ENCODE data around the gene USP49.

DNA sequence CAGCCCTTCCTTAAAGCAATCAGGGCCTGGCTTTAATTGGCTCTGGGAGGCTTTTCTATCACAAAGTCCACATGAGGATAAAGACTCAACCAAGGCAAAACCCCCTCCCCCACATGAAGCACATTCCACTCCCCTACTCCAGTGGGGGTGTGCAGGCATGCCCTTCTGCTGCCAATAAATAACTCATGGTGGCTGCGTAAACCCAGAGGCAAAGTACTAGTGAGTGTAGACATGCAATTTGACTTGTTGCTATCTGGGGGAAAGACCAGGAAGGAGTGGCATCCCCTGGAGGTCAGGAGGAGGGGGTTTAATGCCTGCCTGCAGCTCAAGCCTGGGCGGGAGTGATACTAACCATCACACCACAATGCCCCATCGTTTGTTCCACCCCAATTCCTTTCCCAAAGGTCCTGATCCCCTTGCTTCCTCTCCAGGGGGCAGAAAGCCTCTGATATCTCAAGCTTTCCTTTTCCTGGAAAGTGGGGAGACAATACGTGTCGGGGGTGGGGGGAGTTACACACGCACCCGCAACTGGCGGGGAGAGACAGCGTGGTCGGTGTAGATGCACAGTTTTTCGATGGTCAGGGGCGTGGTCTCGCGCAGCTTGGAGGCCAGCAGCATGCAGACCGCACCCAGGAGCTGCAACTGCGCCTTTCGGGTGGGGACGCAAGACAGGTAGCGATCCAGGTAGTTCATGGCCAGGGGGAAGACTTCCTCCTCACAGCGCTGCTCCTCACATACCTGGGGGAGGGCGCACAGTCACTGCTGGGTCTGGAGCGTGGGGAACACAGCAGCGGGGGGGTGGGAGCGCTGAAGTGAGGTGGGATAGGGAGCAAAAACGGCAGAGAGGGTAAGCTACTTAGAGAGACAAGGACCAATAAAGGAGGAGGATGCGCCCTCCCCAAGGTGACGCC is 44.9 kb upstream of the USP49 start:
- TF ChIP-seq CTCF (IDR thresholded peaks at IDR 0.05) (no peak), POLR2A (IDR thresholded peaks at IDR 0.05) (no peak)

All from uterus (tissue), 2 donors.